Transverse colon (tissue), 4 donors: Measurements from ENCODE around the gene ADD3. TPM values are rescaled to one million over a fixed set of nuclear protein-coding genes. Genes with fewer than 3 reads are reported as not detected.

Experiments used
- DNase-seq: peaks from one replicate; pipeline ENCODE4 v3.0.0-alpha.2; 2019
- H3K27ac ChIP-seq, 4 donors: fragments of 200-600 bp; sonication (generic); 2 replicates each; pipeline ENCODE4 v1.5.1; 2016 to 2018; ENCODE audit warnings: inconsistent platforms in 4 of 4
- H3K27me3 ChIP-seq: fragments of 200-600 bp; sonication (generic); 2 replicates; pipeline ENCODE4 v1.5.1; 2017; ENCODE audit warnings: inconsistent platforms
- H3K36me3 ChIP-seq, 4 donors: fragments of 200-600 bp; sonication (generic); 2 replicates each; pipeline ENCODE4 v1.5.1; 2017 to 2019; ENCODE audit warnings: inconsistent platforms in 4 of 4
- H3K4me1 ChIP-seq, 4 donors: fragments of 200-600 bp; sonication (generic); 2 replicates each; pipeline ENCODE4 v1.5.1; 2017 to 2020; ENCODE audit warnings: inconsistent platforms in 4 of 4
- H3K4me3 ChIP-seq, 4 donors: fragments of 200-600 bp; sonication (generic); 1 replicate in 1 of 4; 2 replicates in 3 of 4; pipeline versions ENCODE4 v1.5.1 to v1.6.1; 2017 to 2019; ENCODE audit warnings: inconsistent platforms in 4 of 4
- H3K9me3 ChIP-seq, 2 donors: fragments of 200-600 bp; sonication (generic); 2 replicates each; pipeline ENCODE4 v1.5.1; 2017 to 2019; ENCODE audit warnings: inconsistent platforms in 2 of 2
- CTCF ChIP-seq, 5 experiments: fragments of 200-600 bp in 3 of 5; fragments of 450-650 bp in 2 of 5; sonication (generic) in 3 of 5; IDR thresholded peaks; 1 replicate in 2 of 5; 2 replicates in 3 of 5; pipeline ENCODE4 v1.5.1; 2016 to 2017; ENCODE audit warnings: antibody characterized with exemption in 5 of 5, inconsistent platforms in 3 of 5, mild to moderate bottlenecking in 2 of 5, moderate library complexity in 1 of 5
- EP300 ChIP-seq: sonication (generic); formaldehyde crosslinking; IDR thresholded peaks from one replicate; pipeline ENCODE4 v1.6.1; 2017; ENCODE audit warnings: antibody characterized with exemption, low read depth
- POLR2A ChIP-seq: fragments of 450-650 bp; IDR thresholded peaks from one replicate; pipeline ENCODE4 v1.6.1; 2016; ENCODE audit warnings: antibody characterized with exemption, mild to moderate bottlenecking, moderate library complexity
- POLR2AphosphoS5 ChIP-seq, 3 donors: sonication (generic); formaldehyde crosslinking; IDR thresholded peaks; one replicate each; pipeline ENCODE4 v1.6.1; 2016; ENCODE audit warnings: antibody characterized with exemption in 3 of 3
- WGBS, 2 donors: methylation state at CpG; one replicate each; pipeline ENCODE4 v1.1.5; 2018; ENCODE audit warnings: low coverage in 1 of 2; 5-methylcytosine and 5-hydroxymethylcytosine counted together
- in situ Hi-C, 4 donors: fragments of 200-750 bp; cut with MboI; loops; one replicate each; pipeline versions ENCODE4 v1.15.0 to v1.15.1; 2017; ENCODE audit warnings: low sequenced_read_pairs in 3 of 4, low pct_ligation_motif_present in 1 of 4, low pct_unique_long_range_greater_than_20kb in 1 of 4
- intact Hi-C: fragments of 100-400 bp; cut with DNase I; formaldehyde crosslinking; loops from one replicate; pipeline ENCODE4 v1.15.1; 2023; ENCODE audit warnings: low total_unique reads
- total RNA-seq, 4 donors: library from RNA; depleted of rRNA; stranded (reverse); fragments of >200 nt; gene quantifications; one replicate each; pipeline ENCODE4 v1.1.0, GENCODE V29; 2016

ADD3 gene
- total RNA-seq, 4 donors from 2014 or later, result 175 to 342 (median 258) TPM

- intact Hi-C loops, result no loop called here
- no peaks in the 10 kb centered on the region for H3K36me3 ChIP-seq
- in situ Hi-C loops, result no loop called here
- 91 to 94% methylated on average over 5 to 9 of the region's 9 CpGs for WGBS, 2 donors
- no peak for TF ChIP-seq EP300
- TF ChIP-seq POLR2A, result no peak
- TF ChIP-seq POLR2AphosphoS5 (IDR thresholded peaks at IDR 0.05), result no peak
- no peak for TF ChIP-seq CTCF (IDR thresholded peaks at IDR 0.05)
- no peaks in the 10 kb centered on the region for H3K9me3 ChIP-seq
- DNase-seq, result no peak
- H3K27ac ChIP-seq, result no peak overlapping the region
- peaks cover 0 to 23% (median 15%) of the 10 kb centered on the region in 4 donors for H3K4me1 ChIP-seq
- H3K27me3 ChIP-seq, result no peaks in the 10 kb centered on the region
- no peak overlapping the region for H3K4me3 ChIP-seq
Observed at GRCh38 chr10:110040767-110041478, 33.1 kb downstream of the ADD3 start.

- no peak for TF ChIP-seq POLR2AphosphoS5 (IDR thresholded peaks at IDR 0.05)
- TF ChIP-seq POLR2A, result no peak
- no peak for TF ChIP-seq CTCF (IDR thresholded peaks at IDR 0.05)
- TF ChIP-seq EP300, result no peak
- no peaks in the 10 kb centered on the region for H3K9me3 ChIP-seq
- no peak overlapping the region for H3K27ac ChIP-seq
- WGBS, 2 donors, result 80 to 86% methylated on average over 3 of the region's 3 CpGs
- H3K4me3 ChIP-seq, result no peak overlapping the region
- H3K36me3 ChIP-seq, result no peaks in the 10 kb centered on the region
- H3K4me1 ChIP-seq, result peaks cover 0 to 22% (median 13%) of the 10 kb centered on the region in 4 donors
- DNase-seq, result no peak
- H3K27me3 ChIP-seq, result no peaks in the 10 kb centered on the region
- in situ Hi-C loops (no loop called here), intact Hi-C loops (no loop called here)
Observed at GRCh38 chr10:110041479-110041829, 33.7 kb downstream of the ADD3 start.

- H3K4me3 ChIP-seq, result no peak overlapping the region
- H3K36me3 ChIP-seq, result no peaks in the 10 kb centered on the region
- intact Hi-C loops (no loop called here), in situ Hi-C loops (no loop called here)
- no peaks in the 10 kb centered on the region for H3K9me3 ChIP-seq
- H3K27ac ChIP-seq, result no peak overlapping the region
- no peak for DNase-seq
- no peaks in the 10 kb centered on the region for H3K27me3 ChIP-seq
- TF ChIP-seq CTCF (IDR thresholded peaks at IDR 0.05), result no peak
- no peak for TF ChIP-seq POLR2A
- TF ChIP-seq EP300, result no peak
- TF ChIP-seq POLR2AphosphoS5 (IDR thresholded peaks at IDR 0.05), result no peak
- peaks cover 0 to 15% (median 7%) of the 10 kb centered on the region in 4 donors for H3K4me1 ChIP-seq
- WGBS, 2 donors, result 49 to 81% methylated on average over 3 of the region's 3 CpGs
Observed at GRCh38 chr10:110042181-110042580, 34.4 kb downstream of the ADD3 start.

- Histone ChIP-seq H3K36me3 (no peaks in the 10 kb centered on the region), H3K4me3 (no peak overlapping the region), H3K27me3 (no peaks in the 10 kb centered on the region), H3K9me3 (peaks cover 0 to 1% of the 10 kb centered on the region in 2 donors), H3K4me1 (peaks cover 0 to 13% (median 5%) of the 10 kb centered on the region in 4 donors), H3K27ac (no peak overlapping the region)
- TF ChIP-seq POLR2A (no peak), POLR2AphosphoS5 (IDR thresholded peaks at IDR 0.05) (no peak), CTCF (IDR thresholded peaks at IDR 0.05) (no peak), EP300 (no peak)
- no peak for DNase-seq
- 85 to 91% methylated on average over 4 of the region's 4 CpGs for WGBS, 2 donors
- intact Hi-C loops, result no loop called here
- in situ Hi-C loops, result no loop called here
Observed at GRCh38 chr10:110042891-110043290, 35.1 kb downstream of the ADD3 start.
